Measurements from ENCODE around the gene LDLRAD3. TPM values are rescaled to one million over a fixed set of nuclear protein-coding genes. Genes with fewer than 3 reads are reported as not detected.

LDLRAD3 gene
- polyA plus RNA-seq, 1 donor, result 11.1 TPM

- Histone ChIP-seq H3K4me1 (ENCODE audit: control insufficient read depth, insufficient read depth, low read length) (peaks cover 15% of the 10 kb centered on the region), H3K27ac (ENCODE audit: low read length) (no peak overlapping the region), H3K4me3 (ENCODE audit: low read length) (no peak overlapping the region), H3K9me3 (ENCODE audit: control insufficient read depth, low read depth, low read length) (no peaks in the 10 kb centered on the region), H3K27me3 (ENCODE audit: control insufficient read depth, insufficient read depth, low read length) (peaks cover 6% of the 10 kb centered on the region), H3K36me3 (ENCODE audit: control insufficient read depth, insufficient read depth, low read length) (no peaks in the 10 kb centered on the region)
- no peak for DNase-seq
- WGBS (ENCODE audit: insufficient coverage, low lambda C conversion rate), result 0% methylated on average over 1 of the region's 11 CpGs
Observed at GRCh38 chr11:35927104-35927503, 16.8 kb upstream of the LDLRAD3 start.

DNA sequence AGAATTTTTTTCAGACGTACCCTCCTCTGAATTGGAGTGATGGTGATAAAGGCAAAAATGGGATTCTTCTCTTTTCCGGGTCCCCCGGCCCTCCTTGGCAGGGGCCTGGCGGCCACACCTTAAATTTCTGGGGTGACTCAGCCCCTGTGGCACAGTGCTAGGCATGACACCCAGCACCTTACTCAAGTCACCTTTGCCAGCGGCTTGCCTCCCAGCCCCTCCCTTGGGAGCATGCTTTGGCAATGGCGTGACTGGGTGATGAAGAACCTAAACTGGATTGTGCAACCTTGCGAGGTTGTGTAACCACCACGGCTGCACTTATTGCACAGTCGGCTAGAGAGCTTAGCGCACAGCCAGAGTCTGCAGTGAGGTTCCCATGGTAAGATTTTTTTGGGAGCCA, 16.2 kb upstream of the LDLRAD3 start:
- Histone ChIP-seq H3K9me3 (ENCODE audit: control insufficient read depth, low read depth, low read length) (no peaks in the 10 kb centered on the region), H3K4me1 (ENCODE audit: control insufficient read depth, insufficient read depth, low read length) (peaks cover 15% of the 10 kb centered on the region), H3K4me3 (ENCODE audit: low read length) (no peak overlapping the region), H3K36me3 (ENCODE audit: control insufficient read depth, insufficient read depth, low read length) (no peaks in the 10 kb centered on the region), H3K27me3 (ENCODE audit: control insufficient read depth, insufficient read depth, low read length) (peaks cover 6% of the 10 kb centered on the region), H3K27ac (ENCODE audit: low read length) (peak overlapping the region; percentile 49)
- peak; percentile 83 to 85 for DNase-seq
- WGBS (ENCODE audit: insufficient coverage, low lambda C conversion rate), result no CpG with 5 or more reads among the region's 10 CpGs

GRCh38 chr11:35928688-35929395, 15.0 kb upstream of the LDLRAD3 start:
- H3K36me3 ChIP-seq (ENCODE audit: control insufficient read depth, insufficient read depth, low read length), result no peaks in the 10 kb centered on the region
- peaks cover 6% of the 10 kb centered on the region for H3K27me3 ChIP-seq (ENCODE audit: control insufficient read depth, insufficient read depth, low read length)
- no CpG with 5 or more reads among the region's 8 CpGs for WGBS (ENCODE audit: insufficient coverage, low lambda C conversion rate)
- no peak overlapping the region for H3K4me3 ChIP-seq (ENCODE audit: low read length)
- H3K4me1 ChIP-seq (ENCODE audit: control insufficient read depth, insufficient read depth, low read length), result peaks cover 15% of the 10 kb centered on the region
- peak; percentile 52 to 64 for DNase-seq
- no peak overlapping the region for H3K27ac ChIP-seq (ENCODE audit: low read length)
- H3K9me3 ChIP-seq (ENCODE audit: control insufficient read depth, low read depth, low read length), result no peaks in the 10 kb centered on the region

GRCh38 chr11:35930466-35930865, 13.4 kb upstream of the LDLRAD3 start:
- Histone ChIP-seq H3K4me1 (ENCODE audit: control insufficient read depth, insufficient read depth, low read length) (peaks cover 15% of the 10 kb centered on the region), H3K9me3 (ENCODE audit: control insufficient read depth, low read depth, low read length) (no peaks in the 10 kb centered on the region), H3K27ac (ENCODE audit: low read length) (no peak overlapping the region), H3K4me3 (ENCODE audit: low read length) (no peak overlapping the region), H3K27me3 (ENCODE audit: control insufficient read depth, insufficient read depth, low read length) (peaks cover 6% of the 10 kb centered on the region), H3K36me3 (ENCODE audit: control insufficient read depth, insufficient read depth, low read length) (no peaks in the 10 kb centered on the region)
- no peak for DNase-seq

- Histone ChIP-seq H3K27me3 (ENCODE audit: control insufficient read depth, insufficient read depth, low read length) (no peaks in the 10 kb centered on the region), H3K36me3 (ENCODE audit: control insufficient read depth, insufficient read depth, low read length) (no peaks in the 10 kb centered on the region), H3K4me3 (ENCODE audit: low read length) (no peak overlapping the region), H3K27ac (ENCODE audit: low read length) (no peak overlapping the region), H3K4me1 (ENCODE audit: control insufficient read depth, insufficient read depth, low read length) (peaks cover 12% of the 10 kb centered on the region), H3K9me3 (ENCODE audit: control insufficient read depth, low read depth, low read length) (no peaks in the 10 kb centered on the region)
- WGBS (ENCODE audit: insufficient coverage, low lambda C conversion rate), result no CpG with 5 or more reads among the region's 2 CpGs
- no peak for DNase-seq
Observed at GRCh38 chr11:35932121-35932520, 11.7 kb upstream of the LDLRAD3 start.

GRCh38 chr11:35932681-35933319, 11.1 kb upstream of the LDLRAD3 start:
- Histone ChIP-seq H3K4me3 (ENCODE audit: low read length) (no peak overlapping the region), H3K36me3 (ENCODE audit: control insufficient read depth, insufficient read depth, low read length) (no peaks in the 10 kb centered on the region), H3K9me3 (ENCODE audit: control insufficient read depth, low read depth, low read length) (no peaks in the 10 kb centered on the region), H3K4me1 (ENCODE audit: control insufficient read depth, insufficient read depth, low read length) (peaks cover 5% of the 10 kb centered on the region), H3K27ac (ENCODE audit: low read length) (no peak overlapping the region), H3K27me3 (ENCODE audit: control insufficient read depth, insufficient read depth, low read length) (no peaks in the 10 kb centered on the region)
- DNase-seq, result no peak
- 81% methylated on average over 3 of the region's 5 CpGs for WGBS (ENCODE audit: insufficient coverage, low lambda C conversion rate)

DNA sequence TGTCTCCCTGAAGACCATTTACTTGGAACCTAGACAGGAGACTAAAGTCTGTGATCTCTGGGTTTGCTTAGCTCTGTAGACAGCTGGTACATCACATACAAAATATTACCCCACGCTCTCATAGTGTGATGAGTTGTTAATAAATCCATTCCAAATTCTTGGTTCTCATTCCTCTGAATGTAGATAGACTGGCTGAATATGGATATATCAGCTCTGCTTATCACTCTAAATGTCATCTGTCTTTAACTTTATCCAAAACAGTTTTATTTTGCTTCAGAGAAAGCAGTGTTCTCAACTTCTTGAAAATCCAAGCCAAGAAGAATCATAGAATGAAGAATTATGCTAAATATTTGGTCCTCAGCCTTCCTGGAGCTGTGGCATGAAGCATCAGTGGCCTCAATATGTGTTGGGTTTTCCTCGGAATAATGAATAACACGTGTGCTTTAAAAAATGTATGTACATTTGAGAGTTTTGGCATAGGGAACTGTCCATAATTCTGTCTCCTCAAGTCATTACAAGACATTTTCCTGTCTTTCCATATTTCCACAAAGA, 10.5 kb upstream of the LDLRAD3 start:
- Histone ChIP-seq H3K4me1 (ENCODE audit: control insufficient read depth, insufficient read depth, low read length) (peaks cover 4% of the 10 kb centered on the region), H3K4me3 (ENCODE audit: low read length) (no peak overlapping the region), H3K27me3 (ENCODE audit: control insufficient read depth, insufficient read depth, low read length) (no peaks in the 10 kb centered on the region), H3K36me3 (ENCODE audit: control insufficient read depth, insufficient read depth, low read length) (no peaks in the 10 kb centered on the region), H3K9me3 (ENCODE audit: control insufficient read depth, low read depth, low read length) (no peaks in the 10 kb centered on the region), H3K27ac (ENCODE audit: low read length) (no peak overlapping the region)
- DNase-seq, result no peak
- WGBS (ENCODE audit: insufficient coverage, low lambda C conversion rate), result 100% methylated on average over 1 of the region's 3 CpGs

DNA sequence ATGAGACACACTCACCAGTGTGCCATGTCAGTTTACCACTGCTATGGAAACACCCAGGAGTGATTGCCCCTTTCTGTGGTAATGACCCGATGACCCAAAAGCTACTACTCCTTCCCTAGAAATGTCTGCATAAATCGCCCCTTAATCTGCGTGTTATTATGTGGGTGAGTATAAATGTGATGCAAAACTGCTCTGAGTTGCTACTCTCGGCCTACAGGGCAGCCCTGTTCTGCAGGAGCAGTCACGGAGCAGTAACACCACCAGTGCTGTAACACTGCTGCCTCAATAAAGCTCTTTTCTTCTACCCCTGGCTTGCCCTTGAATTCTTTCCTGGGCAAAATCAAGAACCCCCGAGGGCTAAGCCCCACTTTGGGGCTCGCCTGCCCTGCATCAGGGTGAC, 9.6 kb upstream of the LDLRAD3 start:
- Histone ChIP-seq H3K4me3 (ENCODE audit: low read length) (no peak overlapping the region), H3K27me3 (ENCODE audit: control insufficient read depth, insufficient read depth, low read length) (no peaks in the 10 kb centered on the region), H3K36me3 (ENCODE audit: control insufficient read depth, insufficient read depth, low read length) (no peaks in the 10 kb centered on the region), H3K27ac (ENCODE audit: low read length) (no peak overlapping the region), H3K4me1 (ENCODE audit: control insufficient read depth, insufficient read depth, low read length) (no peaks in the 10 kb centered on the region), H3K9me3 (ENCODE audit: control insufficient read depth, low read depth, low read length) (no peaks in the 10 kb centered on the region)
- no peak for DNase-seq
- no CpG with 5 or more reads among the region's 7 CpGs for WGBS (ENCODE audit: insufficient coverage, low lambda C conversion rate)

DNA sequence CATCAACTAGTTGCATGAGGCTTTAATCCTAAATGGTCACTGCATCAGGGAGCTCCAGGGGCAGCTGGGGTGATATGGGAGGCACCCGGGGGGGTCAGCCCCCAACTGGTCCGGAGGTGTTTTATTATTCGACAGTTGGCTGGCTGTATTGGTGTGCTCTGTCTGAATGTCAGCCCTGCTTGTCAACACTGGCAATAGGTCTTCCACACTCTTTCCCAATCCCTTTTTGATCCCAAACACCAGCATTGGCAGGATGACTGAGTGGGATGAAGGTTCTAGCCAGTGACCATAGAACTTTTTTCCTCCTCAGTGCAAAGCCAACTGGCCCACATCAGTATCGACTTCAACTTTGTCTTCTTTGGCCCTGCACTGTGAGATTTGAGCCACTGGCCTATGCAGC, 8.9 kb upstream of the LDLRAD3 start:
- no peak for DNase-seq
- H3K36me3 ChIP-seq (ENCODE audit: control insufficient read depth, insufficient read depth, low read length), result no peaks in the 10 kb centered on the region
- no peaks in the 10 kb centered on the region for H3K9me3 ChIP-seq (ENCODE audit: control insufficient read depth, low read depth, low read length)
- H3K4me1 ChIP-seq (ENCODE audit: control insufficient read depth, insufficient read depth, low read length), result no peaks in the 10 kb centered on the region
- no peak overlapping the region for H3K27ac ChIP-seq (ENCODE audit: low read length)
- 100% methylated on average over 1 of the region's 4 CpGs for WGBS (ENCODE audit: insufficient coverage, low lambda C conversion rate)
- peaks cover 2% of the 10 kb centered on the region for H3K27me3 ChIP-seq (ENCODE audit: control insufficient read depth, insufficient read depth, low read length)
- H3K4me3 ChIP-seq (ENCODE audit: low read length), result no peak overlapping the region

- no peaks in the 10 kb centered on the region for H3K4me1 ChIP-seq (ENCODE audit: control insufficient read depth, insufficient read depth, low read length)
- no peak overlapping the region for H3K27ac ChIP-seq (ENCODE audit: low read length)
- DNase-seq, result no peak
- no peaks in the 10 kb centered on the region for H3K9me3 ChIP-seq (ENCODE audit: control insufficient read depth, low read depth, low read length)
- WGBS (ENCODE audit: insufficient coverage, low lambda C conversion rate), result no CpG with 5 or more reads among the region's 1 CpG
- H3K36me3 ChIP-seq (ENCODE audit: control insufficient read depth, insufficient read depth, low read length), result no peaks in the 10 kb centered on the region
- H3K4me3 ChIP-seq (ENCODE audit: low read length), result no peak overlapping the region
- peaks cover 2% of the 10 kb centered on the region for H3K27me3 ChIP-seq (ENCODE audit: control insufficient read depth, insufficient read depth, low read length)
Observed at GRCh38 chr11:35935390-35935789, 8.5 kb upstream of the LDLRAD3 start.

Measured in large intestine (tissue), 3 donors.